Measurements from ENCODE around the gene ARPP21.
"Not testable (repeated sequence)": the region's sequence is repeated elsewhere in the genome, so short reads cannot be mapped to it uniquely, and the experiment has no call there.

DNA sequence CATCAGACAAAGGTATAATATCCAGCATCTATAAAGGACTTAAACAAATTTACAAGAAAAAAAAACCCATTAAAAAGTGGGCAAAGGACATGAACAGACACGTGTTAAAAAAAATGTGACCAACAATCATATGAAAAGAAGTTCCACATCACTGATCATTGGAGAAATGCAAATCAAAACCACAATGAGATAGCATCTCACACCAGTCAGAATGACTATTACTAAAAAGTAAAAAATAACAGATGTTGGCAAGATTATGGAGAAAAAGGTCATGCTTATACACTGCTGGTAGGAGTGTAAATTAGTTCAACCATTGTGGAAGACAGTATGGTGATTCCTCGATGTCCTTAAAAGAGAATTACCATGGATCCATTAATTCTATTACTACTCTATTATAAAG, 19.1 kb upstream of the ARPP21 start:
- TF ChIP-seq POLR2A (IDR thresholded peaks at IDR 0.05; ENCODE audit: low read length); GATA1 (IDR thresholded peaks at IDR 0.05; ENCODE audit: low read depth, low read length): not testable (repeated sequence)
